Motor neuron (in vitro differentiated cells): ENCODE results near the gene CXXC1. TPM values are rescaled to one million over a fixed set of nuclear protein-coding genes. Genes with fewer than 3 reads are reported as not detected.

ENCODE experiments used
- ATAC-seq, 8 experiments: fragments of 200-7000 bp; cut with Tn5 transposase; replicated peaks in 6 of 8; 2 replicates each; pipeline ENCODE4 v1.8.0; 2021; ENCODE audit warnings: mild to moderate bottlenecking in 8 of 8, moderate library complexity in 8 of 8
- H3K27ac ChIP-seq, 2 donors: fragments of 250-450 bp; sonication (Bioruptor Pico); 2 replicates each; pipeline ENCODE4 v1.9.0; 2021; ENCODE audit warnings: antibody characterized with exemption in 2 of 2, mild to moderate bottlenecking in 2 of 2, moderate library complexity in 1 of 2
- H3K4me1 ChIP-seq, 2 donors: fragments of 250-450 bp; sonication (Bioruptor Pico); replicated peaks in 1 of 2; 2 replicates each; pipeline ENCODE4 v1.6.1; 2021; ENCODE audit warnings: antibody characterized with exemption in 2 of 2, mild to moderate bottlenecking in 2 of 2, moderate library complexity in 1 of 2
- H3K4me3 ChIP-seq, 5 donors: fragments of 250-450 bp; sonication (Bioruptor Pico); 2 replicates each; pipeline ENCODE4 v1.9.0; 2021; ENCODE audit warnings: antibody characterized with exemption in 5 of 5, mild to moderate bottlenecking in 5 of 5, moderate library complexity in 4 of 5
- WGBS, 10 experiments: fragments of 450-650 bp; shearing (Covaris generic); methylation state at CpG; one replicate each; pipeline ENCODE4 v1.0.0; 2022; 5-methylcytosine and 5-hydroxymethylcytosine counted together
- in situ Hi-C, 9 experiments: fragments of 400-800 bp; cut with MboI; loops; one replicate each; pipeline ENCODE4 v1.15.0; 2021; ENCODE audit warnings: low sequenced_read_pairs in 9 of 9, low pct_unique_long_range_greater_than_20kb in 2 of 9; ENCODE audit not compliant: unreplicated experiment in 9 of 9
- total RNA-seq, 8 experiments: library from RNA; unstranded; fragments of 300-600 nt; gene quantifications; 2 replicates each; pipeline versions ENCODE4 v1.2.3 to v1.2.4, GENCODE V29; 2022

CXXC1 gene
- total RNA-seq: 10 to 100 TPM; 27.0 to 69.3 (median 50.5) TPM

- peak; percentile 86 to 95 (median 88) for ATAC-seq
- 0 to 10% (median 1%) methylated on average over 6 to 36 of the region's 76 CpGs; no CpG with 5 or more reads in 1 of the 10 experiments for WGBS, 10 experiments
- in situ Hi-C loops: loop anchor here in 1 of 9 experiments (25.0 kb wide), 1 partner anchor 150 kb away; no protein-coding TSS in a partner anchor
- Histone ChIP-seq H3K27ac (peak within 1 kb of the TSS; percentile 75 to 81), H3K4me1 (peaks cover 5 to 7% of the 10 kb centered on the region in 2 donors), H3K4me3 (peak within 1 kb of the TSS; percentile 59 to 90 (median 66))
These were observed at the start of gene CXXC1 for GRCh38 chr18:50287441-50288347. Gene CXXC1 (minus strand): TSS chr18:50287692. CDS start chr18:50287589, 103 bp downstream.

- no peak overlapping the region for H3K4me3 ChIP-seq
- no peak overlapping the region for H3K27ac ChIP-seq
- in situ Hi-C loops: no loop called here
- no peak for ATAC-seq
- H3K4me1 ChIP-seq: peaks cover 4 to 19% of the 10 kb centered on the region in 2 donors
- 58 to 100% (median 84%) methylated on average over 1 to 6 of the region's 7 CpGs; no CpG with 5 or more reads in 2 of the 10 experiments for WGBS, 10 experiments
These were observed 47.2 kb upstream of the CXXC1 start for GRCh38 chr18:50334546-50335152.

DNA sequence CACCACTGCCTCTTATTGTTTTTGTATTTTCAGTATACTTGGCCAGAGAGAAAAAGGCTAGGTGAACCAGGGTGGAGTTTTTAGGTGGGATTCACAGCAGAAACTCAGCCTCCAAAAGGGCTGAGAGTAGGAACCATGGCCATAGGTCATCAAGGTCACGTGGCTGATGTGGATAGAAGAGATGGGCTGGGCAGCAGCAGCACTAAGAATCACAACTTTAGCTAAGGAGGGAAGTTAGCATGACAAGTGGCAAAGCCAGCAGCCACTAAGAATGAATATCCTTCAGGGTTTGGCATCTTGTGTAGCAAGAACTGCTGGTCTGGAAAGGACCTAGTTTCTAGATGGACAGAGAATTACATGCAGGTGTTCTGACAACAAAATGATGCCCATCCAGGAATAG is 44.2 kb upstream of the CXXC1 start:
- Histone ChIP-seq H3K27ac (no peak overlapping the region), H3K4me3 (no peak overlapping the region), H3K4me1 (no peaks in the 10 kb centered on the region)
- 0 to 80% (median 40%) methylated on average over 1 of the region's 1 CpG; no CpG with 5 or more reads in 5 of the 10 experiments for WGBS, 10 experiments
- in situ Hi-C loops: no loop called here
- no peak for ATAC-seq

- in situ Hi-C loops: no loop called here
These were observed 42.7 kb upstream of the CXXC1 start for GRCh38 chr18:50330176-50330575.

GRCh38 chr18:50327983-50328382 is 40.5 kb upstream of the CXXC1 start:
- in situ Hi-C loops: no loop called here
- ATAC-seq: no peak
- Histone ChIP-seq H3K27ac (no peak overlapping the region), H3K4me1 (no peaks in the 10 kb centered on the region), H3K4me3 (no peak overlapping the region)
- WGBS, 10 experiments: 10 to 100% (median 82%) methylated on average over 1 to 3 of the region's 3 CpGs; no CpG with 5 or more reads in 4 of the 10 experiments

More at GRCh38 chr18:50330176-50330575, 42.7 kb upstream of the CXXC1 start:
- no peak overlapping the region for H3K4me3 ChIP-seq
- no peak overlapping the region for H3K27ac ChIP-seq
- H3K4me1 ChIP-seq: no peaks in the 10 kb centered on the region
- no peak for ATAC-seq

- in situ Hi-C loops: no loop called here
- WGBS, 10 experiments: 14 to 80% (median 46%) methylated on average over 1 to 5 of the region's 5 CpGs
- H3K4me3 ChIP-seq: no peak overlapping the region
- H3K4me1 ChIP-seq: peaks cover 0 to 9% of the 10 kb centered on the region in 2 donors
- no peak for ATAC-seq
- no peak overlapping the region for H3K27ac ChIP-seq
These were observed 33.2 kb upstream of the CXXC1 start for GRCh38 chr18:50320719-50321118.

- no peak overlapping the region for H3K27ac ChIP-seq
- no peak for ATAC-seq
- 0 to 83% (median 59%) methylated on average over 2 to 5 of the region's 5 CpGs; no CpG with 5 or more reads in 3 of the 10 experiments for WGBS, 10 experiments
- no peak overlapping the region for H3K4me3 ChIP-seq
- H3K4me1 ChIP-seq: no peaks in the 10 kb centered on the region
- in situ Hi-C loops: no loop called here
These were observed 27.8 kb upstream of the CXXC1 start for GRCh38 chr18:50315100-50315871.

DNA sequence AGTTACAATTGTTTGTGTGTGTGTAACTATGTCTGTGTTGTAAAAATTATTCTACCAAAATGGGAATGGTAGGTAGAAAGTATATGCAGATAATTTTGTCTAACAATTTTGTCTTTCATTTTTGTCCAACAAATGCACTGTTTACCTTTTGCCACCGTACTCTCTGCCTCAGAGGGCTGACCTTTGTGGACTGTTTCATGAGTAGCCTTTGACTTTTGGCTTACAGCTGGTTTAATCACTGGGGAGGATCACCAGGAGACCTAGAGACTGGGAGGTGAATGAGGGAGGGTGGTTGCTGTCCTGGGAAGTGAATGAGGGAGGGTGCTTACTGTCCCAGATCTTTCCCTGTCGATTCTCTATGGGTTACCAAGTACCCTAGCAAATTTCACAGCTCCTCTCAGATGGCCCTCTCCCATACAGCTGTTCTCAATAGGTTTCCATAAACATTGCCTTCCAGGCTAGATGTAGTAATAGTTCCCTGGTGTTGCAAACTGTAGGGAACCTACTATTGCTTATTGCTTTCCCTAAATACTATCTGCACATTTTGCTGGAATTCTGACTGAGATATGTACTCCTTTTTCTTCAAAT is 26.5 kb upstream of the CXXC1 start:
- Histone ChIP-seq H3K4me1 (no peaks in the 10 kb centered on the region), H3K4me3 (no peak overlapping the region), H3K27ac (no peak overlapping the region)
- WGBS, 10 experiments: 0 to 80% (median 54%) methylated on average over 1 to 2 of the region's 2 CpGs; no CpG with 5 or more reads in 2 of the 10 experiments
- no peak for ATAC-seq
- in situ Hi-C loops: no loop called here

GRCh38 chr18:50313031-50313607 is 25.6 kb upstream of the CXXC1 start:
- 20 to 100% (median 75%) methylated on average over 1 to 2 of the region's 2 CpGs; no CpG with 5 or more reads in 3 of the 10 experiments for WGBS, 10 experiments
- H3K27ac ChIP-seq: no peak overlapping the region
- no peak overlapping the region for H3K4me3 ChIP-seq
- no peak for ATAC-seq
- no peaks in the 10 kb centered on the region for H3K4me1 ChIP-seq
- in situ Hi-C loops: no loop called here

DNA sequence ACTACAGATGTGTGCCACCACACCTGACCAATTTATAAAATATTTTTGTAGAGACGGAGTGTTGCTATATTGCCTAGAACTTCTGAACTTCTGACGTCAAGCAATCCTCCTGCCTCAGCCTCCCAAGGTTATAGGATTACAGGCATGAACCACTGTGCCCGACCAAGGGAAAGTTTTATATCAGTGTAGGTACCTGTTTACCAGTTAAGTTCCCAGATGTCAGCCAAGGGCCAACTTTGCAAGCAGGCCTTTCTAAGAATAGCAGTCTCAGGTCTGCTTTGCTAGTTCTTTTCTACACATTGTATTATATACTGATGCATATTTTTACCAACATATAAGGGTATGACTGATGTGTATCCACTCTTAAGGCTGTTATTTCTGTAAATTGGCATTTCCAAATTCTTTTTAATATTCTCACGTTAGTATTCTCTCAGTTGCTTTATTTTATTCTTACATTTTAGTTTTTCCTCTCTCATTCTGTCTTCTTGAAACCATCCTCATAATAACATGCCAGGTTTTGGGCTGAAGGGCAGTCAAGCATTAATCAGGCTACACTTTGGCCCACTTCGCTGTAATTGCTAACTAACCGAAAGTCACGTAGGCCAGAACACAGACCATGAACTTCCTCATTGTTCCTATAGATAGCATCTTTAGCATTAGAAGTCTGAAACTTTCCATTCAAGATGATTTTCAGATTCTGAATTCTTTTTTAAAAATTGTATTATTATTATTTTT is 25.0 kb upstream of the CXXC1 start:
- no peak for ATAC-seq
- WGBS, 10 experiments: 20 to 94% (median 80%) methylated on average over 2 to 7 of the region's 7 CpGs; no CpG with 5 or more reads in 1 of the 10 experiments
- in situ Hi-C loops: no loop called here
- H3K4me1 ChIP-seq: peaks cover 0 to under 1% of the 10 kb centered on the region in 2 donors
- H3K4me3 ChIP-seq: no peak overlapping the region
- H3K27ac ChIP-seq: no peak overlapping the region

- ATAC-seq: no peak
- Histone ChIP-seq H3K27ac (no peak overlapping the region), H3K4me1 (peaks cover 0 to 6% of the 10 kb centered on the region in 2 donors), H3K4me3 (no peak overlapping the region)
- in situ Hi-C loops: no loop called here
- WGBS, 10 experiments: 0 to 100% (median 88%) methylated on average over 1 to 3 of the region's 3 CpGs; no CpG with 5 or more reads in 1 of the 10 experiments
These were observed 24.2 kb upstream of the CXXC1 start for GRCh38 chr18:50311650-50312049.

- H3K4me1 ChIP-seq: peaks cover 0 to 6% of the 10 kb centered on the region in 2 donors
- no peak overlapping the region for H3K4me3 ChIP-seq
- ATAC-seq: no peak
- 66 to 100% (median 88%) methylated on average over 1 to 10 of the region's 10 CpGs for WGBS, 10 experiments
- no peak overlapping the region for H3K27ac ChIP-seq
- in situ Hi-C loops: no loop called here
These were observed 22.6 kb upstream of the CXXC1 start for GRCh38 chr18:50310080-50310479.
